Stimulated activated CD8-positive, alpha-beta memory T cell treated with anti-CD3 and anti-CD28 coated beads, Interleukin-7, amount 100 ng/mL, for 24 hours (primary cell): ENCODE results near the gene PXDN.

Source experiments
- DNase-seq: peaks from one replicate; pipeline ENCODE4 v3.0.0-alpha.2; 2020; ENCODE audit warnings: low read depth

Gene PXDN

DNA sequence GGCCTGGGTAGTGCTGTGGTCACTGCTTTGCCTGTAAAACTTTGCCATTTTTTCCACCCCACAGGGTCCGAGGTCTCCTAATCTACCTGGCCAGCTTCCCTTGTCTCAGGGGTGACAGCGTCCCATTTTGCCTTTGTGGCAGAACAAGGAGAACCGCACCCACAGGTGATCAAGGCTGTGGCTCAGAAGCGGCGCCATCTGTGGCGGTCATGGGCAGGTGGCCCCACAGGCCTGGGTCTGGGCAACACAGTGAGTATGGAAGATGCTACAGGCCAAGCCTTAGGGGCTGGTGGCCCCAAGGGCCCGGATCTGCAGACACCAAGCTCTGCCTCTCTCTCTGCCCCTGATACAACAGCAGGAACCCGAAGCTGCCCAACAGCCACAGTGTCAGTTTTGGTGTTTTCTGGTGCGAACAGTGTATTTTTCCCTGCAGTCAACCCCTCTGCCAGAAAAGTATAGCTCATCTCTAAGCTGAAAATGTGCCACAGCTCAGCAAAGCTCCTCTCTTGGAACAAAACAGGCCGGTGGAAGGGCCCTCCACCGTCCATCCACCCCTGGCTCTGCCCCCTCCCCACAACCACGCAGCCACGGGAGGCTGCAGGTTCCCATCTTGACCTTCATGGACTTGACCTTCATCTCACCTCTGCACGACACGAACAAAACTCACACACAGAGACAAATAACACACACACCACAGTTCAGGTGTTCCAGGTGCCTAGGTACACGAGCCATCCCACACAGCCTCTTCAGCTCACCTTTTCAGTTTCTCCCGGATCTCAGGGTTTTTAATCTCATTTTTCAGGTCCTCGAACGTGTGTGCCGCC lies 96.7 kb downstream of the PXDN start:
- no peak for DNase-seq

DNA sequence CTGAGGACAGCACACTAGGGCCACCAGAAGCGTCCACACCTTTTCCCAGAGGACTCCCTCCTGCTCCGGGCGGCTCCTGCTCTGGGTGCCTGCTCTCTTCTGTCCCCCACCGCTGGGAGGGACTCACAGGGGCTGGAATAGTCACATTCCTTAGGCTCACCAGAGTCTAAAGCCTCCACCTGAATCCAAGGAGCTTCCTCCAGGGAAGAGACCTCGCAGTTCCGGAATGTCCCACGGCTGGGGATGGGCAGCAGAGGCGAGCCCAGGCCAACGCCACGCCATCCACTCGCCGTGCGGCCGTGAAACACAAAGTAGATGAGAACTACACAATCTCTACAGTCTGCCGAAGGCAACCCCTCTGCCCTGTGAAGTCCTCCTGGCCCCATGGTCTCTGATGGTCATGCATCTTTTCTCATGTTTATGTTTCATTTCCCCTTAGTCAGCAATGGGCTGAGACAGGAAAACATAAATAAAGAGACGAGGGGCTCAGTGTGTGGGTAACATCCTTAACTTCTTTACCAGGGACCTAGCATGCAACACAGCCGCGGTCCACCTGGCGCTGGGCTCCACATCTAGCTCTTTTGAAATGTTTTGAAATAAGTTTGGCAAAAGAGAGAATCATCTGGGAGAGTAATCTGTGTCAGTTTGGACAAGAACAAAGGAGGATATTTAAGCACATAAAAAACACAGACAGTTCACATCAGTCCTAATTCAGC lies 98.4 kb downstream of the PXDN start:
- no peak for DNase-seq

DNA sequence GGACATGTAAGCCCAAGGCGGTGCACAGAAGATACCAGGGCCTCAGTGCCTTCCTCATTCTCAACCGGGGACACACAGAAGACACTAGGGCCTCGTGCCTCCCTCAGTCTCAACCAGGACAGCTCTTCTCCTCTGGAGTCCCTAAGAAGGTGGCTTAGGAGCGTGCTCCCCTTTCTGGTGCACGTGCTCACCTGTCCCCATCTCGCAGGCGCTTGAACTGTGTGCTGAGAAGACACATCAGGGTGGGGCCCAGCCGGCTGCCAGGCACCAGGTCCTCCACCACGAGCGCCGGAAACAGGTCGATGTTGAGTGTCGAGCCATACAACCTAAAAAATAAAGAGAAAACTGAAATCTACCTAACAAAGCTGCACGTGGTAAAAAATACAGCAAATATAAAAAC lies 99.9 kb downstream of the PXDN start:
- no peak for DNase-seq

DNA sequence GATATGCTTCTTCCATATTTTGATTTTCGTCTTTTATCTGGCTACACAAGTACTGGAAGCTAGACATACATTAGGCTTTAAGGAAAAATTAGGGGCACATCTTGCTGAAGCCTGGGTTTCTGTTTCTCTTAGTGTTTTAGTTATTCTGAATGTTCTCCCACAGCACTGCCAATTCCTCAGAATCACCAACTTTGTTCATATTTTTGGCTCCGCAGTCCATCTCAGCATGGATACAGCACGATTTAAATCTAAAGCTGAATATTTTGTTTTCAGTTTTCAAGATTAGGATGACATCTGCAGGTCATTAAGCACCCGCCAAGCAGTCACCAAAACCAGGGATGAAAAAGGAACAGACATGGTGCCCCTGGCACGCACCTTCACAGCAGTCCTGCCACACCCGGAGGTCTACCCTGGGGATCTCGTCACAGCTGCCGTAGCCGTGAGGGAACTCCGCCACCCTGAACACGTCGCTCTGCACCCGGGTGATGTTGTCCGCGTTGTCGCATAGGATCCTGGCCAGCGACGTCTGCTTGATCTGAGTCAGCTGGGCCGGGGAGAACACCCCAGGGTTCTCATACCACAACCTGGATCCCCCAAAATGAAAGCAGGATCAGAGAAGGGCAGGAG lies 101.2 kb downstream of the PXDN start:
- DNase-seq: no peak

DNA sequence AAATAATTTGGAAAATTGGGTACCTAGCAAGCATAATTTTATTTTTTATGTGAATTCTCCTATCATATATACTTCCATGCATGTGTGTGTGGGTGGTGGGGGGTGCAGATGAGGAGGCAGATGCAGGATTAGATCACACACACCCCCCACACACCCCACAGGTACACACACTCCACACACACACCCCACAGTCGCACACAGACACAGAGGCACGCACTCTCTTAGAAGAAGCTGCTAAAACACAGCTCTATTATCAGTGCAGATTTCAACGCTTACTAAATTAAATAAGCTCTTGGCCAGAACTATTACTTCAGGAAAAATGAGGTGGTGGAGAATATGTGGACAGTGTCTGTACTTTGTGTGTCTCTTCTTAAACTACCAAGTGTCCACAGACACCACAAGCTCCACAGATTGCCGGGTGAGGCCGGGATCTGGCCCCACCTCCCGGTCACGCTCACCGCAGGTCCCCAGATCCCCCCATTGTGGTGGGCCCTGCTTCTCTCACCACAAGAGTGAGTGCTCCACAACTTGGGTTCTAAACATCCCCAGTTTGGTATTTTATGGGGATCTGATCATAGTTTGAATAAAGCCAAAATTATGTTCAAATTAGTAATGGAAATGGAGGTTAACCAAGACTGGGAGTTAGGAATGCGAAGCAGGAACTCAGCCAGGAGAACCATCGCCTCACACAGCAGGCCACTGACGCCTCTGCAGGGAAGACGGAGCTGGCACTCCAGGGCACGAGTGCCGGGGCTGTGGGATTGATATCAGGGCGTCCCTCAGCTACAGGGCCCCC lies 102.1 kb downstream of the PXDN start:
- no peak for DNase-seq

DNA sequence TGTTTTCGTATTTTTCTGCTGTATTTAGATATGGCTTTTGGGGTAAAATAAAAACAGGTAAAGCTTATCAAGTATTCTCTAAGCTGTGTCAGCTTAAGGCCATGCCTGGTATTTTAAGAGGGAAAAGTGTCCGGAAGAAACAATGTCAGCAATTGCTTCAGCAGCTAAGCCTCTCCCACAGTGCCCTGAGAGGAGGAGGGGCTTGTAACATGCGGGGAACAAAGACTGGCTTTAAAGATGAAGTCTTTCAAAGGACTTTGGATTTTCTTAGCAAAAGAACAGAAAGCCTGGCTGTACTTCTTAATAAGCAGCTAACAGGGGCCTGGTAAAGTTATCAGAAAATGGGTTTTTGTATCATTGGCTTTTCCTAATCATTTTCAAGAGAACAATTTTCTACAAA lies 102.8 kb downstream of the PXDN start:
- no peak for DNase-seq

DNA sequence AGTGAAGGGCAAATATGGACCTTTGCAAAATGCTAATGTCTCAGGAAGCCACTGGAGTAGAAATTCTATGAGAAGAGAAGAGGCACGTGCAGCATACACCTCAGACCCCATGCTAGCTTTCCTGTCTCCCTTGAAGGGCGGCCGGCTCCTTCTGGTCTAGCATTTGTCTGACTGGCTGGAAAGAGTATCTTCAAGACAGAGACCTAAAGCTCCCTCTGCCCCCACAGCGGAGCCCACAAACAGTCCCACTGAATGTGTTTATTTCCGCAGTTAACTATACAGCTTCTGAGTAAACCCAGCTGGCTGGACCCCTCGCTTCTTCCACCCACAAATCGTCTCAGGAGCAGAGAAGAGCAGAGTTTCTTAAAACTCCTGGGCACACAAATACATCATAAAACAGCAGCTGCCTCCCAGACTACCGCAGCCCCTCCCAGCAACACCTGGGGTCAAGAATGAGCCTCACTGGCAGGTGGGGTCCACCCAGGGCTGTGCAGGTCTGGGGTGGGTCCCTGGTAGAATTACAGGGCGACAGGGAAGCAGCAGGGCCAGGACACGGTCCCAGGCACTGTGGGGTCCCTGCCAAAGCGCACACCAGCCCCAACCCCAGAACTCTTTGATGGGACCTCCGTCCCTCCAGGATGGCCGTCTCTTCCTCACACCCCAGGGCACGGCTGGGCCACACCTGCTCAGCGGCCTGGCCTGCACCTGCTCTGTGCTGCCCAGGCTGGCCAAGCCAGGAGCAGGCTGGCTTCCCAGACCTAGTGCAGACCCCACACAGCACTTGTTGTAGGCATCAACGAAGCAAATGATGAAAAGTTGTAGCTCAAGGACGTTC lies 103.8 kb downstream of the PXDN start:
- DNase-seq: no peak

DNA sequence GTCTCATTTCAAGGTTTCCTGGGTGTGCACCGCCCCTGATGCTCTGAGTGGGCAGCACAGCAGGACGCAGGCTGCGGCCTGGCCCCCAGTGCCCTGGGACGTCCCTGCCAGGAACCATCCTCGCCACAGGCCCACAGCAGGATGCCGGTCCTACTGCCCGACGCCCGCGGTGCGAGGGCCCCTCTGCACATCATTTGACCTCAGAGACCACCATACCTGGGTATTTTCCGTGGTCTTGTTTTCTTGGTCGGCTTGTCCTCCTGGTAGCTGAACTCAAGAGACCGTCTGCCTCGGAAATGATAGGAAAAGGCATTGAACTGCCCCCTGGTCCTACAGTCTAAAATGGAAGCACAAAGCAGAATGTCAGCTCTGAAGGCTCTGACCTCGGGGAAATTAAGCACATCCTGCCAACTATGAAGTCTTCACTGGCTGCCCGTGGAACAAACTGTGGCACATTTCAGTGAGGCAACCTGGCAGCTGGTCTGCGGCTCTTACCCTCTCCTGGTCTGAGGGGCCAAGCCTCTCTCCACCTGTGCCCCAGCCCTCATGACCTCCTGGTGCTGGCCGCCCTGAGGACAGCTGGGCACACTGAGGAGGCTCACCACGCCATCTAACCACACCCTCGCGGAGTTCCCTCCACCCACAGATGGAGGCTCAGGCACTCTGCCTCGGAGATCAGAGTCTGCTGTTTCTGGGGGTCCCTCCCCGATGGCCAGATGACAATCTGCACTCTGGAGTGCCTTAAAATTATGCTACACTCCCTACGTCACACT lies 105.0 kb downstream of the PXDN start:
- DNase-seq: no peak

DNA sequence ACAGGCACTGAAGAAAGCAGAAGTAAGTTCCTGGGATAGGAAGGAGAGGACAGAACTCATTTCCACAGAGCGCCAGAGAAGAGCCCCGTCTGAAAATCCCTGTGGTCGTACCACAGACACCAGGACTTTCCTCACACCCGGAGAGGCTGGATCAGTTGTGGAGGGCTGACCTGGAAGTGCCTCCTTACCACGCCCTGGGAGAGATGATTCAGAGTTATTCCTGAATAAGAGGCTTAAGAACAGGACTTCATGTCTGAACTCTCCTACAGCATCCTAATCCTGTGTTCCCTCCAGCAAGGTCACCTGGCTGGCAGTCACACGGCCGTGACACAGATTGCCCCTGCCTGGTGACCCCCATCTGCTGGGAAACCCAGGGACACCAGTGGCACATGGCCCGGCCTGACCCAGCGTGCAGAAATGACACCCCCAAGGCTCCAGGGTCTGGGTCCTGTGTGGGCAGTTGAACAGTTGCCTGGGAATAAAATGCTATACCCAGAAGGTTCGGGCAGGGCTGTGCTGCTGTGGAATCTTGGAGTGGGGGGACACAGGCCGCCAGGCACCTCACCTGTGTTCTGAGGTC lies 105.9 kb downstream of the PXDN start:
- DNase-seq: no peak

DNA sequence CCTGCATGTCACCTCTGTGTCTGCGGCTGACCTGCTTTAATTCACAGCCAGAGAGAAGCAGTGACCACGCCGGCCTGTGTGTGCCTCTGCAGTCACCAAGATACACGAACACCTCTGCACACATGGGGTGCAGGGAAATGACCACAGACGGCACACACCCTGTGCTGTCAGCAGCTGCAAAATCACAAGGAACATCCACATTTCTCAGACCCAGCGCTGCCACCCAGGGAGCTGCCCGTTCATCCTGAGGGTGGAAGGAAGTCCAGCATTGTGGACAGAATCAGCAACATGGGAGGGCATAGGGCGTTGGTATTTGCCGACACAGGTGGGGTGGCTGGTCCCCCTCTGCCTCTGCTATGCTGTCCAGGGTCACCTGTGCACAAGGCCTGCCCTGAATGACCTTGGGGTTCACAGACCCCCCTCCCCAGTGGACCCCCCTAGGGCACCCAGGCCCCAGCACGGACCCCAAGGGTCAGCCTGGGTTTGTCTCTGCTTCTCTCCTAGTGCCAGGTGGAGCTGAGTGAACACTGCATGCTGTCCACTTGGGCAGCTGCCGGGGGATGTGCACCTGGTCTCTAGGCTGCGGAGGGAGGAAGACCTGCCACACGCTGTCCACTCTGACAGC lies 107.4 kb downstream of the PXDN start:
- no peak for DNase-seq

DNA sequence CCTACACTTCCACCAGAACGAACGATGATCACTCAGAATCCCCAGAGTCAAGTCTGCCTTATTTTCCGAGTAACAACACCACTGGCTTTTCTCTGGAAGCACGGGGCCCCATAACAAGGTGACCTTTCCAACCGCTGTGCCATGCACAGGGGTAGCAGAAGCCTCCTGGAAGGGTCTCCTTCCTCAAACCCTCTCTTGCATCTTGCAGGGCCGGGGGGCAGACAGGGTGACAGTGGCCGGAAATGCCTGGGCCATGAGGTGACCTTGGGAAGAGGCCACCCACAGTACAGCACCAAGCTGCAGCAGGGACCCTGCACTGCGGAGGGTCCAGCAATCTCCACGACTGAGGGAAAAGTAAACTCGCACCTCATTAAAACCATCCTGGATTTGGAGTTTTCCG lies 108.5 kb downstream of the PXDN start:
- DNase-seq: no peak

DNA sequence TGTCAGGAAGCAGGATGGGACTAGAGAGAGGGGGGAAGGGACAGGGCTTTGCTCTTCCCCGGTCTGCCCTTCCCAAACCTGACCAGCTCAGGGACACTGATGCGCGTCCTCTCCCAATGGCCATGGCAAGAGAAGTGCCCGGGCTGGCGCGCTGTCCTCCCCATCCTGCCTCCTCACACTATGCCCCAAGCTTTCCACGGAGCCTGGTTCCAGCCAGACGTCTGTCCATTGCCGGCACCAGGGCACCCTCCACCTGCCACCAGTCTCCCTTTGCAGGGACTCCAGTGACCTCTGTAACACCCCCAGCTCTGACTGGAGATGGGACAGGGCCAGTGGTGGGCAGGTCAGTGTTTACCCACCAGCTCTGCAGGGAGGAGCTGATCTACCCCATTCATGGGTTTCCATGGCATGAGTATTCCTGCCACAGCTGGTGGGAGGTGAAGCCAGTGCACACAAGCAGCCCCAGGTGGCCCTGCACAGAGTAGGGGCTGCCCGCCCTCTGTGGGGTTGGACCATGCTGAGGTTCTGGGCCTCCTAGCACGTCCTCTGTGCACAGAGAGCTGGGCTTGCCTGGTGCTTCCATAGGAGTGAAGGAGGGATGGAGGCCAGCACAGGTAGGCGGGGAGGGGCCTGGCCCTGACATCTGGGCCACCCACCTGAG lies 109.5 kb downstream of the PXDN start:
- DNase-seq: no peak

DNA sequence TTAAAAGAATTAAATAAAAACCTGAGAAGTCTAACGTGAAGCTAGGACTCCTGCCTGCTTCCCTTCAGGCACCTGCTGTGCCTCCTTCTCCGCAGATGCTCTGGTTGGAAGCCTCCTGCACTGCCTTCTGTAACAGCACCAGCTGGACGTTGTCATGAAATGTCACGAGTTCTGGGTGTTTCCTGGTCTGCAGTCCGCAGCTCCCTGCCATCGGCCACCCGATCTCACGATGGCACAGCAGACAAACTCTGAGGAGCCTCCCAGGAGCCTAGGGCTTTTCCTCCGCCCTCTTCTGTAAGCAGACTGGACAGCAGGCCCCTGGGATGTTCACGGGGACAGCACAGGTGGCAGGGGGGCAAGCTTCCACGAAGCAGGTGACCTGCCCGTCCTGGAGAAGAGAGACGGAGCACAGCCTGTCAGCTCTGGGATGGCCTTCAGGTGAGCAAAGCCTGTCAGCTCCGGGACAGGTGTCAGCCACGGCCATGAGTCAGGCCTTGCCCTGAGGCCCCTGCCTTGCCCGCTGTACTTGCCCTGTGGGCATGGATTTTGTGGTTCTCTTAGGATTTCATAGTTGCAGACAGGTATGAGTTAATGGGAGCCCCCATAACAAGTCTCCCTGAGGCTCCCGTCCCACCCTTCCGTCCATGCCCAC lies 110.3 kb downstream of the PXDN start:
- no peak for DNase-seq

DNA sequence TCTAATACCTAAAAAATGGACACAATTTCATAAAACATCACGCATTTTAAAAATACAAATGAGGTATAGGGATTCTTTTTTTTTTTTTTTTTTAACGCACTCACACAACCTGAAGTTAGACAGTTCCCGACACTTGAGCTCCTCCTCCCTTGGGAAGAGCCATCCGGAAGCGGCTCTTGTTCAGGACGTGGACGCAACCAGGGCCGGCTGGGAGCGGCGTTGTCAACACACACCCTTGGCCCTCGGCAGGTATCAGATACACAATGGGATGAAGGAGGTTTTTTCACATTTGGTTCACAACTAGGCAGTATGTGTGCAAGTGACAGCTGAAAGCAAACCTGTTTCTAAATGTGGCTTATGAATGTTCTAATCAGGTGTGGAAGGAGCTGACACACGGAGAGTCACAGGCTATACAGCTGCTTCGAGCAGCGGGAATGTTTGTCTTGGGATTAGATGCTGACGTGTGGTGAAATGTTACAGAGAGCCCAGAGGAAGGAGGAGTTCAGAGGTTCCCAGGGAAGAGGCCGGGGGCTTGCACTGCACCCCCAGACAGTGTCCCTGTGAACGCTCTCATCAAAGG lies 111.1 kb downstream of the PXDN start:
- DNase-seq: no peak

DNA sequence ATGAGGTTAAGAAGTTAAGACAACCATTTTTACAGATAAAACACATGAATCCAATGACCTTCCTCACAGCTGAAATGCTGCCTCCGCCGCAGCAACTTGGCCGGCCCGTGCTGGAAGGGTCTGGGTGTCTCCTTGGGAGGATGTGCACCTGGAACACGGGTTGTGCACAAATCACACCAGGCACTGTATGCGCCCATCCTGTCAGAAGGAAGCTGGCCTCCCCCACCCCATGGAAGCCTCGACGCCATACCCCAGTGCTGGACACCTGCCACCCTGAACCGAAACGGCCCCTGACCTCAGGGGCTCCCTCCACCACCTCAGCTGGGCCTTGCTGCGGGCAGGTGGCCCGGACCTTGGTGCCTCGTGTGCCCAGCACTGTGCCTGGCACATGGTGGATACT lies 111.8 kb downstream of the PXDN start:
- no peak for DNase-seq

DNA sequence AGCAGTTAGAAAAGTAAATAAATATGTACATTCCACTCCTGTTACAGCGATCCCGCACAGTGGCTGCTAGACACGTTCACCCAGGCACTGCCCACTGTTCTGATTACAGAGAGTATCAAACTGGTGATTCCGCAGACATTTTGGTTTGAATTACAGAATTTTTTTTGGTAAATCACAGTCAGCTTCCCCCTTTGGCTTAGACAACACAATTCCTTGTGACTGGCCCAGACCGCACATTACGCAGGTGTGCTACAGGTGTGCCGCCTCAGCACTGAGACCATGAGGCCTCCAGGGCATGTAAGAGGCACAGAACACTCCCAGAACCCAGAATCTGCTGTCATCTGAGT lies 112.3 kb downstream of the PXDN start:
- DNase-seq: no peak

DNA sequence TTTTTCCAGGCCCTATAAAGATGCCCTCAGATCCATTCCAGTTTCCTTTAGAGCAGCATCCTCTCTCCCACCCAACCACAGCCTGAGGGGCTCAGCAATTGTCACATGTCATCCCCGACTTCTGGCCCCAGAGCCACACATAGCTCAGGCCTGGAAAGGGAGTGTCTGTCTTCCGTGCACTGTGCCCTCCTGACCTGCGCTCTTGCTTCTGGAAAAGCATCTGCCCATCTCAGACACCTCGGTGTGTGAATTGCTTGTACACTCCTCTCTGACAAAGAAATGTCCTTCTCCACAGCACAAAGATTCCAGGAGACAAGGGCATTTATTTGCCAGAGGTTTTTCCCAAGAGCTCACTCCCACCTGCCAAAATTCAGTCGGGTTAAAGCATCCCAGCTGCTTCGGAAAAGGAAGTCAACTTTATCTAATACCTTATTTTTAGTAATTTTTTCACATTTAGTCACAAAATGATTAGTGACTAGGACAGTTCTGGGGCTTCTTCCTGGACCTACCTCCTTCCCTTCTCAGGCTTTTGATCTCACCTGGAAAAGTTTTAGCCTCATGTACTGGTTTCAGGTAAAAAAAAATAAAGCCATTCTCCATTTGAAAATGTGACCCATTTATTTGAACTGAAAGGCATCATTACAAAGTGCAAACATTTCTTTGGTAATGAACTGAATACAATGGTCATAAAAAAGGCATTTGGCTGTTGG lies 112.9 kb downstream of the PXDN start:
- no peak for DNase-seq

DNA sequence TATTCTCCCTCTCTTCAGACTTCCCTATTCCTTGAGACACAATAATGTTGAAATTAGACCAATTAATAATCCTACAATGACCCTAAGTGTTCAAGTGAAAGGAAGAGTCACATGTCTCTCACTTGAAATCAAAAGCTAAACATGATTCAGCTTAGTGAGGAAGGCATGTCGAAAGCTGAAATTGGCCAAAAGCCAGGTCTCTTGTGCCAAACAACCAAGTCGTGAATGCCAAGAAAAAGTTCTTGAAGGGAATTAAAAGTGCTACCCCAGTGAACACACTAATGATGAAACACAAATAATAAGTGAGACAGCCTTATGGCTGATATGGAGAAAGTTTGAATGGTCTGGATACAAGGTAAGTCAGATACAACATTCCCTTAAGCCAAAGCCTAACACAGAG lies 115.4 kb downstream of the PXDN start:
- no peak for DNase-seq
